Measurements from ENCODE around the gene ROBO4. TPM values are rescaled to one million over a fixed set of nuclear protein-coding genes. Genes with fewer than 3 reads are reported as not detected.

The ROBO4 gene
- total RNA-seq, 1 experiment from 2014 or later: 1.6 TPM

GRCh38 chr11:124890683-124891372, 6.8 kb downstream of the ROBO4 start:
- no peak for TF ChIP-seq CTCF (conservative IDR thresholded peaks at IDR 0.05; ENCODE audit: low read depth, low read length)
- no peak for TF ChIP-seq EZH2 (IDR thresholded peaks at IDR 0.05; ENCODE audit: low read length, unreplicated experiment)
- TF ChIP-seq EZH2phosphoT487 (IDR thresholded peaks at IDR 0.05; ENCODE audit: borderline replicate concordance, low read length): no peak
- DNase-seq: no peak
- ChIA-PET POLR2A (ENCODE audit: unreplicated experiment) (no interaction called here), CTCF (no interaction called here)
- peaks cover 7% of the 10 kb centered on the region; the same call in 1 of the 2 replicates for H3K4me1 ChIP-seq (ENCODE audit: insufficient read depth, low read length)
- no peak overlapping the region for H3K9ac ChIP-seq (ENCODE audit: low read length)
- H3K4me2 ChIP-seq (ENCODE audit: low read length): no peak overlapping the region
- no peaks in the 10 kb centered on the region for H3K9me3 ChIP-seq (ENCODE audit: low read length)
- no peaks in the 10 kb centered on the region for H4K20me1 ChIP-seq (ENCODE audit: low read length)
- H3K9me2 ChIP-seq (replicated peaks; ENCODE audit: low read length): no peaks in the 10 kb centered on the region
- no peaks in the 10 kb centered on the region for H3K27me3 ChIP-seq (ENCODE audit: low read length)
- H3K79me2 ChIP-seq (ENCODE audit: low read length): no peaks in the 10 kb centered on the region
- H3F3A ChIP-seq (ENCODE audit: low read length, unreplicated experiment): no peaks in the 10 kb centered on the region
- no peak overlapping the region for H3K27ac ChIP-seq (ENCODE audit: low read length)
- H2AFZ ChIP-seq (ENCODE audit: low read length): no peak overlapping the region
- no TSS peak for BruUV-seq (replicated peaks)
- intact Hi-C loops (cut with micrococcal nuclease): no loop called here
- H3K4me3 ChIP-seq (ENCODE audit: low read length): no peak overlapping the region
- H3K36me3 ChIP-seq (ENCODE audit: low read depth, low read length): no peaks in the 10 kb centered on the region
- no peak for ATAC-seq

GRCh38 chr11:124890151-124890550, 7.5 kb downstream of the ROBO4 start:
- H3K4me2 ChIP-seq (ENCODE audit: low read length): no peak overlapping the region
- H4K20me1 ChIP-seq (ENCODE audit: low read length): no peaks in the 10 kb centered on the region
- peaks cover 7% of the 10 kb centered on the region; the same call in 1 of the 2 replicates for H3K4me1 ChIP-seq (ENCODE audit: insufficient read depth, low read length)
- ChIA-PET CTCF (no interaction called here), POLR2A (ENCODE audit: unreplicated experiment) (no interaction called here)
- intact Hi-C loops (cut with micrococcal nuclease): no loop called here
- no peaks in the 10 kb centered on the region for H3K9me3 ChIP-seq (ENCODE audit: low read length)
- H3K9me2 ChIP-seq (replicated peaks; ENCODE audit: low read length): no peaks in the 10 kb centered on the region
- no peak overlapping the region for H3K4me3 ChIP-seq (ENCODE audit: low read length)
- no peak overlapping the region for H2AFZ ChIP-seq (ENCODE audit: low read length)
- TF ChIP-seq CTCF (conservative IDR thresholded peaks at IDR 0.05; ENCODE audit: low read depth, low read length) (no peak), EZH2phosphoT487 (IDR thresholded peaks at IDR 0.05; ENCODE audit: borderline replicate concordance, low read length) (no peak), EZH2 (IDR thresholded peaks at IDR 0.05; ENCODE audit: low read length, unreplicated experiment) (no peak)
- no peak for ATAC-seq
- H3K9ac ChIP-seq (ENCODE audit: low read length): no peak overlapping the region
- DNase-seq: no peak
- no peaks in the 10 kb centered on the region for H3K79me2 ChIP-seq (ENCODE audit: low read length)
- BruUV-seq (replicated peaks): no TSS peak
- H3K36me3 ChIP-seq (ENCODE audit: low read depth, low read length): no peaks in the 10 kb centered on the region
- H3K27ac ChIP-seq (ENCODE audit: low read length): no peak overlapping the region
- H3F3A ChIP-seq (ENCODE audit: low read length, unreplicated experiment): no peaks in the 10 kb centered on the region
- H3K27me3 ChIP-seq (ENCODE audit: low read length): no peaks in the 10 kb centered on the region
